Activated naive CD4-positive, alpha-beta T cell treated with anti-CD3 and anti-CD28 coated beads, Interleukin-2, amount 50 U/mL, for 24 hours (primary cell): ENCODE results near the gene SNX30.

Source experiments
- H3K27ac Mint-ChIP-seq: one replicate; pipeline ENCODE4 v1.8.0; 2021; ENCODE audit warnings: mild to moderate bottlenecking, mixed read lengths
- H3K27me3 Mint-ChIP-seq: one replicate; pipeline ENCODE4 v1.8.0; 2021; ENCODE audit warnings: mixed read lengths
- H3K36me3 Mint-ChIP-seq: one replicate; pipeline ENCODE4 v1.8.0; 2021; ENCODE audit warnings: mixed read lengths
- H3K4me1 Mint-ChIP-seq: one replicate; pipeline ENCODE4 v1.8.0; 2021; ENCODE audit warnings: mixed read lengths
- H3K4me3 Mint-ChIP-seq: one replicate; pipeline ENCODE4 v1.8.0; 2021; ENCODE audit warnings: mild to moderate bottlenecking, mixed read lengths
- H3K9me3 Mint-ChIP-seq: one replicate; pipeline ENCODE4 v1.8.0; 2021; ENCODE audit warnings: mixed read lengths

SNX30 gene

GRCh38 chr9:112885324-112885723 lies 134.8 kb downstream of the SNX30 start:
- H3K27ac Mint-ChIP-seq: no peak overlapping the region
- peaks cover 7% of the 10 kb centered on the region for H3K27me3 Mint-ChIP-seq
- peaks cover 6% of the 10 kb centered on the region for H3K36me3 Mint-ChIP-seq
- H3K4me3 Mint-ChIP-seq: no peak overlapping the region
- H3K4me1 Mint-ChIP-seq: no peaks in the 10 kb centered on the region
- no peaks in the 10 kb centered on the region for H3K9me3 Mint-ChIP-seq

GRCh38 chr9:112886351-112886750 lies 135.8 kb downstream of the SNX30 start:
- H3K4me1 Mint-ChIP-seq: no peaks in the 10 kb centered on the region
- H3K4me3 Mint-ChIP-seq: no peak overlapping the region
- H3K36me3 Mint-ChIP-seq: no peaks in the 10 kb centered on the region
- no peaks in the 10 kb centered on the region for H3K9me3 Mint-ChIP-seq
- H3K27ac Mint-ChIP-seq: no peak overlapping the region
- H3K27me3 Mint-ChIP-seq: peaks cover 7% of the 10 kb centered on the region

- no peak overlapping the region for H3K4me3 Mint-ChIP-seq
- no peaks in the 10 kb centered on the region for H3K4me1 Mint-ChIP-seq
- no peaks in the 10 kb centered on the region for H3K36me3 Mint-ChIP-seq
- no peaks in the 10 kb centered on the region for H3K9me3 Mint-ChIP-seq
- H3K27ac Mint-ChIP-seq: no peak overlapping the region
- H3K27me3 Mint-ChIP-seq: peaks cover 16% of the 10 kb centered on the region
These were observed 136.8 kb downstream of the SNX30 start for GRCh38 chr9:112887381-112887780.

GRCh38 chr9:112890106-112891081 lies 139.8 kb downstream of the SNX30 start, which contains the start of gene SLC46A2:
TSS of gene SLC46A2 (minus strand) at chr9:112890876. CDS start at chr9:112890681, 195 bp downstream.
- Mint-ChIP-seq H3K36me3 (peaks cover 2% of the 10 kb centered on the region), H3K27ac (no peak within 1 kb of the TSS), H3K9me3 (no peaks in the 10 kb centered on the region), H3K4me1 (no peaks in the 10 kb centered on the region), H3K27me3 (peaks cover 31% of the 10 kb centered on the region), H3K4me3 (no peak within 1 kb of the TSS)

GRCh38 chr9:112891521-112891920 lies 141.0 kb downstream of the SNX30 start:
- H3K27me3 Mint-ChIP-seq: peaks cover 38% of the 10 kb centered on the region
- H3K4me1 Mint-ChIP-seq: no peaks in the 10 kb centered on the region
- no peak overlapping the region for H3K4me3 Mint-ChIP-seq
- H3K36me3 Mint-ChIP-seq: peaks cover 2% of the 10 kb centered on the region
- peaks cover 6% of the 10 kb centered on the region for H3K9me3 Mint-ChIP-seq
- no peak overlapping the region for H3K27ac Mint-ChIP-seq

GRCh38 chr9:112892981-112893380 lies 142.4 kb downstream of the SNX30 start:
- Mint-ChIP-seq H3K27ac (no peak overlapping the region), H3K9me3 (peaks cover 6% of the 10 kb centered on the region), H3K4me3 (no peak overlapping the region), H3K4me1 (no peaks in the 10 kb centered on the region), H3K27me3 (peaks cover 43% of the 10 kb centered on the region), H3K36me3 (peaks cover 2% of the 10 kb centered on the region)

GRCh38 chr9:112894041-112894440 lies 143.5 kb downstream of the SNX30 start:
- peaks cover 48% of the 10 kb centered on the region for H3K27me3 Mint-ChIP-seq
- no peak overlapping the region for H3K27ac Mint-ChIP-seq
- peaks cover 2% of the 10 kb centered on the region for H3K36me3 Mint-ChIP-seq
- peaks cover 6% of the 10 kb centered on the region for H3K9me3 Mint-ChIP-seq
- H3K4me3 Mint-ChIP-seq: no peak overlapping the region
- H3K4me1 Mint-ChIP-seq: no peaks in the 10 kb centered on the region

GRCh38 chr9:112894699-112895098 lies 144.1 kb downstream of the SNX30 start:
- Mint-ChIP-seq H3K4me3 (no peak overlapping the region), H3K27me3 (peaks cover 49% of the 10 kb centered on the region), H3K27ac (no peak overlapping the region), H3K9me3 (peaks cover 6% of the 10 kb centered on the region), H3K36me3 (peaks cover 2% of the 10 kb centered on the region), H3K4me1 (no peaks in the 10 kb centered on the region)

GRCh38 chr9:112896131-112896530 lies 145.6 kb downstream of the SNX30 start:
- H3K9me3 Mint-ChIP-seq: peaks cover 6% of the 10 kb centered on the region
- peaks cover 2% of the 10 kb centered on the region for H3K36me3 Mint-ChIP-seq
- H3K4me1 Mint-ChIP-seq: no peaks in the 10 kb centered on the region
- H3K27ac Mint-ChIP-seq: no peak overlapping the region
- peaks cover 48% of the 10 kb centered on the region for H3K27me3 Mint-ChIP-seq
- H3K4me3 Mint-ChIP-seq: no peak overlapping the region

- H3K9me3 Mint-ChIP-seq: peaks cover 6% of the 10 kb centered on the region
- no peaks in the 10 kb centered on the region for H3K36me3 Mint-ChIP-seq
- no peaks in the 10 kb centered on the region for H3K4me1 Mint-ChIP-seq
- no peak overlapping the region for H3K4me3 Mint-ChIP-seq
- H3K27me3 Mint-ChIP-seq: peaks cover 40% of the 10 kb centered on the region
- H3K27ac Mint-ChIP-seq: no peak overlapping the region
These were observed 148.3 kb downstream of the SNX30 start for GRCh38 chr9:112898872-112899311.

- Mint-ChIP-seq H3K4me1 (no peaks in the 10 kb centered on the region), H3K36me3 (no peaks in the 10 kb centered on the region), H3K27ac (no peak overlapping the region), H3K27me3 (peaks cover 35% of the 10 kb centered on the region), H3K4me3 (no peak overlapping the region), H3K9me3 (peaks cover 6% of the 10 kb centered on the region)
These were observed 149.9 kb downstream of the SNX30 start for GRCh38 chr9:112900488-112900887.

GRCh38 chr9:112900901-112901300 lies 150.3 kb downstream of the SNX30 start:
- peaks cover 32% of the 10 kb centered on the region for H3K27me3 Mint-ChIP-seq
- no peak overlapping the region for H3K4me3 Mint-ChIP-seq
- H3K4me1 Mint-ChIP-seq: no peaks in the 10 kb centered on the region
- H3K27ac Mint-ChIP-seq: no peak overlapping the region
- peaks cover 4% of the 10 kb centered on the region for H3K9me3 Mint-ChIP-seq
- no peaks in the 10 kb centered on the region for H3K36me3 Mint-ChIP-seq

GRCh38 chr9:112905084-112905483 lies 154.5 kb downstream of the SNX30 start:
- no peak overlapping the region for H3K27ac Mint-ChIP-seq
- H3K27me3 Mint-ChIP-seq: peaks cover 21% of the 10 kb centered on the region
- no peak overlapping the region for H3K4me3 Mint-ChIP-seq
- no peaks in the 10 kb centered on the region for H3K36me3 Mint-ChIP-seq
- no peaks in the 10 kb centered on the region for H3K4me1 Mint-ChIP-seq
- no peaks in the 10 kb centered on the region for H3K9me3 Mint-ChIP-seq

- peaks cover 4% of the 10 kb centered on the region for H3K9me3 Mint-ChIP-seq
- H3K4me1 Mint-ChIP-seq: no peaks in the 10 kb centered on the region
- H3K4me3 Mint-ChIP-seq: no peak overlapping the region
- H3K36me3 Mint-ChIP-seq: no peaks in the 10 kb centered on the region
- peaks cover 2% of the 10 kb centered on the region for H3K27me3 Mint-ChIP-seq
- no peak overlapping the region for H3K27ac Mint-ChIP-seq
These were observed 161.2 kb downstream of the SNX30 start for GRCh38 chr9:112911736-112912135.

- H3K9me3 Mint-ChIP-seq: peaks cover 4% of the 10 kb centered on the region
- no peaks in the 10 kb centered on the region for H3K4me1 Mint-ChIP-seq
- H3K27ac Mint-ChIP-seq: no peak overlapping the region
- no peak overlapping the region for H3K4me3 Mint-ChIP-seq
- H3K36me3 Mint-ChIP-seq: no peaks in the 10 kb centered on the region
- H3K27me3 Mint-ChIP-seq: peaks cover 6% of the 10 kb centered on the region
These were observed 162.1 kb downstream of the SNX30 start for GRCh38 chr9:112912636-112913035.

- Mint-ChIP-seq H3K4me3 (no peak overlapping the region), H3K36me3 (no peaks in the 10 kb centered on the region), H3K27me3 (peaks cover 6% of the 10 kb centered on the region), H3K9me3 (peaks cover 4% of the 10 kb centered on the region), H3K27ac (no peak overlapping the region), H3K4me1 (no peaks in the 10 kb centered on the region)
These were observed 162.8 kb downstream of the SNX30 start for GRCh38 chr9:112913326-112913725.
